Measurements from ENCODE around the gene NOVA2.

DNA sequence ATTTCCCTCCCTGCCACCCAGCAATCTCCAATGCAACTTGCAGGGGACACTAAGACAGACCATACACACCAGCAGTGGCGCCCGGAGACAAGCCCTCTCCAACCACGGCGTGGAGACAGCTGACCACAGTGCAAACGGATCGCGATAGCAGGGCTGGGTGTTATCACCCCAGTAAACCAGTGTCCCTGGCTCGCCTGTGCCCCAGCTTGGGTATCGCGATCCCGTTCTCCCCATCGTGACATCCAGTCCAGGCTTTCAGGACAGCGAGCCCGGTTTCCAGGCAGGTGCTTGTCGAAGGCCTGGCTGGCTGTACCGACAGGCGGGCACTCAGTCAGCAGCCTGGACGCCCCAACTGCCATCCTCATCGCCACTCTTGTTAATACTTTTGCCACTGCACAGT lies 38.4 kb downstream of the NOVA2 start:
- TF ChIP-seq EZH2 (IDR thresholded peaks at IDR 0.05; ENCODE audit: borderline replicate concordance, low read length) = no peak
- TF ChIP-seq, protein P1, sequence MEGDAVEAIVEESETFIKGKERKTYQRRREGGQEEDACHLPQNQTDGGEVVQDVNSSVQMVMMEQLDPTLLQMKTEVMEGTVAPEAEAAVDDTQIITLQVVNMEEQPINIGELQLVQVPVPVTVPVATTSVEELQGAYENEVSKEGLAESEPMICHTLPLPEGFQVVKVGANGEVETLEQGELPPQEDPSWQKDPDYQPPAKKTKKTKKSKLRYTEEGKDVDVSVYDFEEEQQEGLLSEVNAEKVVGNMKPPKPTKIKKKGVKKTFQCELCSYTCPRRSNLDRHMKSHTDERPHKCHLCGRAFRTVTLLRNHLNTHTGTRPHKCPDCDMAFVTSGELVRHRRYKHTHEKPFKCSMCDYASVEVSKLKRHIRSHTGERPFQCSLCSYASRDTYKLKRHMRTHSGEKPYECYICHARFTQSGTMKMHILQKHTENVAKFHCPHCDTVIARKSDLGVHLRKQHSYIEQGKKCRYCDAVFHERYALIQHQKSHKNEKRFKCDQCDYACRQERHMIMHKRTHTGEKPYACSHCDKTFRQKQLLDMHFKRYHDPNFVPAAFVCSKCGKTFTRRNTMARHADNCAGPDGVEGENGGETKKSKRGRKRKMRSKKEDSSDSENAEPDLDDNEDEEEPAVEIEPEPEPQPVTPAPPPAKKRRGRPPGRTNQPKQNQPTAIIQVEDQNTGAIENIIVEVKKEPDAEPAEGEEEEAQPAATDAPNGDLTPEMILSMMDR (IDR thresholded peaks at IDR 0.05; ENCODE audit: low read length) = no peak

Measured in OCI-LY1 (cell line).